GM18870 (cell line): ENCODE results near the gene SLC26A9.

Experiments
- ATAC-seq: cut with Tn5 transposase; IDR thresholded peaks from one replicate; pipeline ENCODE4 v1.9.1; 2021; ENCODE audit warnings: moderate library complexity; ENCODE audit not compliant: unreplicated experiment

Gene SLC26A9

GRCh38 chr1:205974712-205975111, 31.5 kb upstream of the SLC26A9 start:
- ATAC-seq, result no peak

GRCh38 chr1:205973377-205974232, 30.3 kb upstream of the SLC26A9 start:
- no peak for ATAC-seq

- ATAC-seq, result no peak
Measured at GRCh38 chr1:205972491-205973168, 29.4 kb upstream of the SLC26A9 start.

- ATAC-seq, result no peak
Measured at GRCh38 chr1:205972081-205972480, 28.8 kb upstream of the SLC26A9 start.

GRCh38 chr1:205971082-205971481, 27.8 kb upstream of the SLC26A9 start:
- ATAC-seq, result no peak

- no peak for ATAC-seq
Measured at GRCh38 chr1:205970486-205970885, 27.2 kb upstream of the SLC26A9 start.

GRCh38 chr1:205969229-205969628, 26.0 kb upstream of the SLC26A9 start:
- ATAC-seq, result no peak

- ATAC-seq, result no peak
Measured at GRCh38 chr1:205967554-205968335, 24.5 kb upstream of the SLC26A9 start.

- ATAC-seq, result no peak
Measured at GRCh38 chr1:205965036-205965884, 22.0 kb upstream of the SLC26A9 start.

- ATAC-seq, result no peak
Measured at GRCh38 chr1:205963352-205964155, 20.3 kb upstream of the SLC26A9 start.

- ATAC-seq, result no peak
Measured at GRCh38 chr1:205962821-205963221, 19.6 kb upstream of the SLC26A9 start.

- no peak for ATAC-seq
Measured at GRCh38 chr1:205961991-205962820, 18.9 kb upstream of the SLC26A9 start.

GRCh38 chr1:205961405-205961804, 18.1 kb upstream of the SLC26A9 start:
- ATAC-seq, result no peak

- ATAC-seq, result no peak
Measured at GRCh38 chr1:205959789-205960188, 16.5 kb upstream of the SLC26A9 start.

- no peak for ATAC-seq
Measured at GRCh38 chr1:205955499-205955898, 12.2 kb upstream of the SLC26A9 start.

GRCh38 chr1:205954819-205955404, 11.7 kb upstream of the SLC26A9 start:
- no peak for ATAC-seq

- no peak for ATAC-seq
Measured at GRCh38 chr1:205951746-205952145, 8.5 kb upstream of the SLC26A9 start.

GRCh38 chr1:205950826-205951549, 7.7 kb upstream of the SLC26A9 start:
- ATAC-seq, result no peak
